ENCODE results near the gene B4GALT1.
"Not testable (repeated sequence)": the region's sequence is repeated elsewhere in the genome, so short reads cannot be mapped to it uniquely, and the experiment has no call there.

B4GALT1 gene

GRCh38 chr9:33182519-33182918 lies 15.4 kb upstream of the B4GALT1 start:
- no peak for DNase-seq

- no peak for DNase-seq
Observed at GRCh38 chr9:33180526-33181184, 13.5 kb upstream of the B4GALT1 start.

- no peak for DNase-seq
Observed at GRCh38 chr9:33178972-33179697, 12.0 kb upstream of the B4GALT1 start.

GRCh38 chr9:33177639-33178038 lies 10.5 kb upstream of the B4GALT1 start:
- DNase-seq, result no peak

- no peak for DNase-seq
Observed at GRCh38 chr9:33177086-33177485, 9.9 kb upstream of the B4GALT1 start.

GRCh38 chr9:33175649-33176325 lies 8.7 kb upstream of the B4GALT1 start:
- DNase-seq, result peak; percentile 50

- peak; percentile 76 for DNase-seq
Observed at GRCh38 chr9:33172256-33173238, 5.4 kb upstream of the B4GALT1 start.

GRCh38 chr9:33170464-33171415 lies 3.6 kb upstream of the B4GALT1 start:
- DNase-seq, result peak; percentile 55

GRCh38 chr9:33168941-33169544 lies 1.9 kb upstream of the B4GALT1 start:
- DNase-seq, result no peak

- peak; percentile 74 for DNase-seq
Observed at GRCh38 chr9:33167972-33168461, 881 bp upstream of the B4GALT1 start.

GRCh38 chr9:33166231-33167083 lies 679 bp downstream of the B4GALT1 start:
- peak; percentile 44 for DNase-seq

GRCh38 chr9:33165263-33166151 lies 1.6 kb downstream of the B4GALT1 start:
- DNase-seq, result peak; percentile 80

GRCh38 chr9:33164921-33165262 lies 2.2 kb downstream of the B4GALT1 start:
- DNase-seq, result not testable (repeated sequence)

- DNase-seq, result peak; percentile 67
Observed at GRCh38 chr9:33164138-33164809, 2.9 kb downstream of the B4GALT1 start.

GRCh38 chr9:33163433-33164137 lies 3.6 kb downstream of the B4GALT1 start:
- DNase-seq, result no peak

GRCh38 chr9:33162721-33163311 lies 4.3 kb downstream of the B4GALT1 start:
- peak; percentile 73 for DNase-seq

GRCh38 chr9:33161589-33162132 lies 5.5 kb downstream of the B4GALT1 start:
- no peak for DNase-seq
